Gastrocnemius medialis (tissue), 4 donors: ENCODE results near the gene OSTN. TPM values are rescaled to one million over a fixed set of nuclear protein-coding genes. Genes with fewer than 3 reads are reported as not detected.

Experiments
- ATAC-seq, 2 donors: fragments of 150-250 bp; one replicate each; pipeline ENCODE4 v1.9.1; 2016
- DNase-seq, 2 donors: peaks; one replicate each; pipeline ENCODE4 v3.0.0-alpha.2; 2019
- H3K27ac ChIP-seq, 4 donors: fragments of 200-600 bp; sonication (generic); 1 replicate in 1 of 4; 2 replicates in 3 of 4; pipeline ENCODE4 v1.5.1; 2016 to 2018; ENCODE audit warnings: mild to moderate bottlenecking in 2 of 4, moderate library complexity in 1 of 4
- H3K27me3 ChIP-seq, 3 donors: fragments of 200-600 bp; sonication (generic) in 2 of 3; 1 replicate in 1 of 3; 2 replicates in 2 of 3; pipeline versions ENCODE4 v1.5.1 to v1.6.0; 2016 to 2019; ENCODE audit warnings: mild to moderate bottlenecking in 1 of 3, moderate library complexity in 1 of 3
- H3K36me3 ChIP-seq, 2 donors: fragments of 200-600 bp; sonication (generic) in 1 of 2; one replicate each; pipeline ENCODE4 v1.5.1; 2017 to 2018
- H3K4me1 ChIP-seq, 2 donors: fragments of 200-600 bp; sonication (generic) in 1 of 2; one replicate each; pipeline ENCODE4 v1.5.1; 2016 to 2017; ENCODE audit warnings: mild to moderate bottlenecking in 2 of 2
- H3K4me3 ChIP-seq, 4 donors: fragments of 200-600 bp; sonication (generic) in 3 of 4; 1 replicate in 1 of 4; 2 replicates in 3 of 4; pipeline ENCODE4 v1.5.1; 2016 to 2019; ENCODE audit warnings: mild to moderate bottlenecking in 2 of 4
- H3K9me3 ChIP-seq, 3 donors: fragments of 200-600 bp; sonication (generic) in 2 of 3; 1 replicate in 1 of 3; 2 replicates in 2 of 3; pipeline ENCODE4 v1.5.1; 2016 to 2019
- POLR2A ChIP-seq, 2 donors: fragments of 450-650 bp; IDR thresholded peaks; one replicate each; pipeline ENCODE4 v1.6.1; 2017; ENCODE audit warnings: antibody characterized with exemption in 2 of 2, mild to moderate bottlenecking in 2 of 2, moderate library complexity in 2 of 2
- in situ Hi-C, 4 donors: fragments of 200-750 bp; cut with MboI; loops; one replicate each; pipeline versions ENCODE4 v1.15.0 to v1.8.0; 2017; ENCODE audit warnings: low sequenced_read_pairs in 4 of 4
- intact Hi-C: fragments of 100-400 bp; cut with DNase I; formaldehyde crosslinking; loops from one replicate; pipeline ENCODE4 v1.15.1; 2023; ENCODE audit warnings: low total_unique reads
- total RNA-seq, 4 donors: library from RNA; depleted of rRNA; stranded (reverse); fragments of >200 nt; gene quantifications; one replicate each; pipeline versions ENCODE4 v1.1.0 to v1.2.3, GENCODE V29; 2016
- TF ChIP-seq, protein P1 (sequence below), 5 experiments: fragments of 450-650 bp in 3 of 5; fragments of 200-600 bp in 2 of 5; sonication (generic) in 2 of 5; IDR thresholded peaks in 4 of 5; conservative IDR thresholded peaks in 1 of 5; 1 replicate in 4 of 5; 2 replicates in 1 of 5; pipeline ENCODE4 v1.5.1; 2016 to 2019; ENCODE audit warnings: antibody characterized with exemption in 5 of 5, mild to moderate bottlenecking in 3 of 5, moderate library complexity in 3 of 5

Gene OSTN
- total RNA-seq, 4 donors from 2014 or later: 0.07 TPM; not detected in 3

DNA sequence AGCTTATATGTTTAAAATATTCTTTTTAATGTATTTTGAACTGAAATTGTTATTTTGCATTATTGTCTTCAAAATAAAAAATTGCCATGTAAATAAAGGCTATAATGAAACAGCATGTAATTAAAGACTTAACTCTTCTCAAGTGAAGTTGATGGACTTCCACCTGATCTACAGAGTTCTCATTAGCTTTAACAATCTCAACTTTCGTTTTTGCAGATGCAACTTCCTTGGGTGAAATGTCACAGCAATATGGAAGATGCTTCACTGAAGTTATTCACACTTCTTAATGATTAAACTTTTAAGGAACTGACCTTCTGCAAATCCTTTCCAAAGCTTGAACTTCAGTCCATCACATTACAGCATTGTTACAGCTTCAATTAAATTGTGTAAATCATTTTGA, 63.6 kb downstream of the OSTN start:
- no peaks in the 10 kb centered on the region for H3K4me1 ChIP-seq
- TF ChIP-seq, protein P1, sequence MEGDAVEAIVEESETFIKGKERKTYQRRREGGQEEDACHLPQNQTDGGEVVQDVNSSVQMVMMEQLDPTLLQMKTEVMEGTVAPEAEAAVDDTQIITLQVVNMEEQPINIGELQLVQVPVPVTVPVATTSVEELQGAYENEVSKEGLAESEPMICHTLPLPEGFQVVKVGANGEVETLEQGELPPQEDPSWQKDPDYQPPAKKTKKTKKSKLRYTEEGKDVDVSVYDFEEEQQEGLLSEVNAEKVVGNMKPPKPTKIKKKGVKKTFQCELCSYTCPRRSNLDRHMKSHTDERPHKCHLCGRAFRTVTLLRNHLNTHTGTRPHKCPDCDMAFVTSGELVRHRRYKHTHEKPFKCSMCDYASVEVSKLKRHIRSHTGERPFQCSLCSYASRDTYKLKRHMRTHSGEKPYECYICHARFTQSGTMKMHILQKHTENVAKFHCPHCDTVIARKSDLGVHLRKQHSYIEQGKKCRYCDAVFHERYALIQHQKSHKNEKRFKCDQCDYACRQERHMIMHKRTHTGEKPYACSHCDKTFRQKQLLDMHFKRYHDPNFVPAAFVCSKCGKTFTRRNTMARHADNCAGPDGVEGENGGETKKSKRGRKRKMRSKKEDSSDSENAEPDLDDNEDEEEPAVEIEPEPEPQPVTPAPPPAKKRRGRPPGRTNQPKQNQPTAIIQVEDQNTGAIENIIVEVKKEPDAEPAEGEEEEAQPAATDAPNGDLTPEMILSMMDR (IDR thresholded peaks at IDR 0.05 in 4 of 5, conservative IDR thresholded peaks at IDR 0.05 in 1 of 5): no peak
- no peak for TF ChIP-seq POLR2A (IDR thresholded peaks at IDR 0.05)
- H3K9me3 ChIP-seq: no peaks in the 10 kb centered on the region
- H3K36me3 ChIP-seq: no peaks in the 10 kb centered on the region
- in situ Hi-C loops: no loop called here
- intact Hi-C loops: no loop called here
- DNase-seq (no peak), ATAC-seq (no peak)
- no peak overlapping the region for H3K4me3 ChIP-seq
- H3K27ac ChIP-seq: no peak overlapping the region
- H3K27me3 ChIP-seq: no peaks in the 10 kb centered on the region

DNA sequence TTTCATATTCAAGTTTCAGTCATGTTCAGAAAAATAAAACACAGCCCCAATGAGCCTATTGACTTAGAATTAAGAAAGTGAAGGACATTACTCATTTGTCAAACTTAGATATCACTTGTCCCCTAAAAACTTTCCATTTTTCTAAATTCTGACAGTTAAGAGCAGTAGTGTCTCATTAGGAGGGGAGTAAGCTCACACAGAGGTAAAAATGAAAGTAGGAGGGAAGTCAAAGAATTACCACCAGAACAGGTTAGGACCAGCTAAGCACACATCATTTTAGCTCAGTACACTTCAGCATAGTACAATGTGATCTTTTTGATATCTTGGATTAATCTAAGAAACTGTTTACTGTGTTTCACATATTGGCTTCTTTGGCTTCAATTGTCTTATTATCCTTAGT, 64.3 kb downstream of the OSTN start:
- Histone ChIP-seq H3K4me3 (peak overlapping the region in 1 of 4 donors; percentile 11), H3K36me3 (no peaks in the 10 kb centered on the region), H3K27me3 (no peaks in the 10 kb centered on the region), H3K27ac (peak overlapping the region in 1 of 4 donors; percentile 28), H3K4me1 (no peaks in the 10 kb centered on the region), H3K9me3 (no peaks in the 10 kb centered on the region)
- intact Hi-C loops (no loop called here), in situ Hi-C loops (no loop called here)
- DNase-seq (no peak), ATAC-seq (no peak)
- TF ChIP-seq POLR2A (IDR thresholded peaks at IDR 0.05): no peak
- TF ChIP-seq, protein P1 (IDR thresholded peaks at IDR 0.05 in 4 of 5, conservative IDR thresholded peaks at IDR 0.05 in 1 of 5): no peak

DNA sequence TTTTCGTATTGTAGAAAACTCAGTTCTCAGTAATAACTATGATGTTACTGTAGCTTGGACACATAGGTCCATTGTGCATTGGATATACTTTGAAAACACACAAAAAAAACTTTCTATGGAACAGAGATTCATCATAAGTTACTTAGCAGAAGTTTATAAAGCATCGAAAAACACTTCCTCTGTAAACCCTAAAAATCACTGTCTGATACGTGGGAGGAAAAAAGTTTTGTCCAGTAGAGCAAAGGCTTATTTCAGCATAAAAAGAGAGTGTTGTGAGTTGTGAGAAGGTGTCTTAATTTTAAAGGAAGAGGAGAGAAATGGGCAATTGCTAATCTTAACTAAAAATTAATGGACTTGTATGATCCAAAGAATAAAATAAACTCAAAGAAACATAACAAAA, 64.8 kb downstream of the OSTN start:
- no peak overlapping the region for H3K4me3 ChIP-seq
- no peaks in the 10 kb centered on the region for H3K4me1 ChIP-seq
- no peaks in the 10 kb centered on the region for H3K27me3 ChIP-seq
- no peak overlapping the region for H3K27ac ChIP-seq
- no peak for DNase-seq
- intact Hi-C loops (no loop called here), in situ Hi-C loops (no loop called here)
- H3K9me3 ChIP-seq: no peaks in the 10 kb centered on the region
- H3K36me3 ChIP-seq: no peaks in the 10 kb centered on the region
- TF ChIP-seq, protein P1 (IDR thresholded peaks at IDR 0.05 in 4 of 5, conservative IDR thresholded peaks at IDR 0.05 in 1 of 5): no peak
- no peak for TF ChIP-seq POLR2A (IDR thresholded peaks at IDR 0.05)
- ATAC-seq: no peak

DNA sequence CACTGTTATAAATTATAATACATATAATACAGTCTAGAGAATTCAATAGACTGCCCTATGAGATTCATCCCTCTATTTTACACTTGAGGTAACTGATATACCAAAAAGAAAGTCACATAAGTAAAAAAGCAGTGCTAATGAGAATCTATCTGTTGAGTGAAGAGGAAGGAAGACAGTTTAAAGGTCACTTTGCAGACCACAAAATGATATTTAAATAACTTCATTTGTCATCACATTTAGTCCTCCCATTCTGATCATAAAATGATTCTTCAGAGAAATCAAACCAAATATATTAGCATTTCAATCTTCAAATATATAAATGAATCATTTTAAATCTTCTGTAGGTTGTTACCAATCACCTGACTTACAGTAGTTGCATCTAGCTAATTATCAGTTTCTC, 69.7 kb downstream of the OSTN start:
- no peaks in the 10 kb centered on the region for H3K36me3 ChIP-seq
- no peak overlapping the region for H3K4me3 ChIP-seq
- in situ Hi-C loops (no loop called here), intact Hi-C loops (no loop called here)
- no peak for TF ChIP-seq POLR2A (IDR thresholded peaks at IDR 0.05)
- TF ChIP-seq, protein P1 (IDR thresholded peaks at IDR 0.05 in 4 of 5, conservative IDR thresholded peaks at IDR 0.05 in 1 of 5): no peak
- ATAC-seq (no peak), DNase-seq (no peak)
- H3K4me1 ChIP-seq: no peaks in the 10 kb centered on the region
- H3K27ac ChIP-seq: no peak overlapping the region
- H3K27me3 ChIP-seq: no peaks in the 10 kb centered on the region
- H3K9me3 ChIP-seq: no peaks in the 10 kb centered on the region
